Bronchial epithelial cell (primary cell): Measurements from ENCODE around the gene ZC3HAV1L. TPM values are rescaled to one million over a fixed set of nuclear protein-coding genes. Genes with fewer than 3 reads are reported as not detected.
"Not testable (repeated sequence)": the region's sequence is repeated elsewhere in the genome, so short reads cannot be mapped to it uniquely, and the experiment has no call there.

Experiments used
- DNase-seq: peaks from one replicate; pipeline ENCODE4 v3.0.0-alpha.2; 2010; ENCODE audit warnings: low read depth
- FAIRE-seq: peaks from 2 replicates; lab custom pipeline; 2011; peaks lifted over from hg19 to GRCh38; lab: Jason Lieb, UNC
- H3K27me3 ChIP-seq: 2 replicates; pipeline ENCODE4 v1.5.1; 2011; ENCODE audit warnings: low read length; ENCODE audit not compliant: control insufficient read depth, insufficient read depth
- H3K36me3 ChIP-seq: 2 replicates; pipeline ENCODE4 v1.5.1; 2011; ENCODE audit warnings: low read length; ENCODE audit not compliant: control insufficient read depth, insufficient read depth
- H3K4me3 ChIP-seq: 2 replicates; pipeline ENCODE4 v1.5.1; 2011; ENCODE audit warnings: mild to moderate bottlenecking, low read depth, low read length, control low read depth
- CTCF ChIP-seq: IDR thresholded peaks from 2 replicates; pipeline ENCODE4 v1.5.1; 2011; ENCODE audit warnings: mild to moderate bottlenecking, moderate library complexity, low read length, control low read depth, inconsistent platforms; ENCODE audit not compliant: insufficient read depth, severe bottlenecking
- total RNA-seq: library from RNA; depleted of rRNA; stranded (reverse); fragments of >200 nt; gene quantifications from 2 replicates; pipeline ENCODE4 v1.2.1, GENCODE V29; 2014

The ZC3HAV1L gene
- total RNA-seq, 1 donor from 2014 or later, result 11.1 TPM

- no peak for TF ChIP-seq CTCF
- FAIRE-seq, result no peak
- H3K36me3 ChIP-seq, result peaks cover 22% of the 10 kb centered on the region
- no peak for DNase-seq
- no peak overlapping the region for H3K4me3 ChIP-seq
- H3K27me3 ChIP-seq, result no peaks in the 10 kb centered on the region
Measured at GRCh38 chr7:139060695-139061237, 24.9 kb upstream of the ZC3HAV1L start.

- Histone ChIP-seq H3K4me3 (no peak overlapping the region), H3K36me3 (peaks cover 21% of the 10 kb centered on the region), H3K27me3 (no peaks in the 10 kb centered on the region)
- FAIRE-seq (no peak), DNase-seq (no peak)
- TF ChIP-seq CTCF, result no peak
Measured at GRCh38 chr7:139059905-139060304, 24.1 kb upstream of the ZC3HAV1L start.

- Histone ChIP-seq H3K27me3 (no peaks in the 10 kb centered on the region), H3K36me3 (peaks cover 18% of the 10 kb centered on the region)
Measured at GRCh38 chr7:139058943-139059342, 23.1 kb upstream of the ZC3HAV1L start.

GRCh38 chr7:139055674-139056073 is 19.8 kb upstream of the ZC3HAV1L start:
- no peak overlapping the region for H3K4me3 ChIP-seq
- peaks cover 11% of the 10 kb centered on the region for H3K36me3 ChIP-seq
- DNase-seq (no peak), FAIRE-seq (no peak)
- no peak for TF ChIP-seq CTCF
- no peaks in the 10 kb centered on the region for H3K27me3 ChIP-seq

More at GRCh38 chr7:139058943-139059342, 23.1 kb upstream of the ZC3HAV1L start:
- FAIRE-seq, result no peak
- TF ChIP-seq CTCF, result no peak
- DNase-seq, result no peak
- H3K4me3 ChIP-seq, result no peak overlapping the region

- not testable (repeated sequence) for H3K36me3 ChIP-seq, FAIRE-seq
Measured at GRCh38 chr7:139054656-139055055, 18.8 kb upstream of the ZC3HAV1L start.

GRCh38 chr7:139054101-139054500 is 18.3 kb upstream of the ZC3HAV1L start:
- no peak for DNase-seq
- FAIRE-seq, result no peak
- H3K36me3 ChIP-seq, result peaks cover 10% of the 10 kb centered on the region

More at GRCh38 chr7:139054656-139055055, 18.8 kb upstream of the ZC3HAV1L start:
- H3K27me3 ChIP-seq, H3K4me3 ChIP-seq, DNase-seq: not testable (repeated sequence)

More at GRCh38 chr7:139054101-139054500, 18.3 kb upstream of the ZC3HAV1L start:
- H3K4me3 ChIP-seq, result no peak overlapping the region
- H3K27me3 ChIP-seq, result no peaks in the 10 kb centered on the region
- no peak for TF ChIP-seq CTCF
